H9 (cell line): ENCODE data around the gene ALB. TPM values are rescaled to one million over a fixed set of nuclear protein-coding genes. Genes with fewer than 3 reads are reported as not detected.

Experiments
- DNase-seq: peaks from one replicate; pipeline ENCODE4 v3.0.0-alpha.2; 2017
- H2AFZ ChIP-seq: one replicate; pipeline ENCODE4 v1.6.1; 2013; ENCODE audit warnings: mild to moderate bottlenecking, low read length, control low read depth, moderate library complexity
- H2AK5ac ChIP-seq: 2 replicates; pipeline ENCODE4 v1.6.1; 2013; ENCODE audit warnings: low read length, control low read depth, mixed read lengths; ENCODE audit not compliant: insufficient read length
- H2BK120ac ChIP-seq: one replicate; pipeline ENCODE4 v1.6.1; 2013; ENCODE audit warnings: low read depth, mild to moderate bottlenecking, low read length, control low read depth, inconsistent platforms; ENCODE audit not compliant: poor library complexity, severe bottlenecking
- H2BK12ac ChIP-seq: 2 replicates; pipeline ENCODE4 v1.6.1; 2013; ENCODE audit warnings: low read length, control low read depth, mixed read lengths, low read depth; ENCODE audit not compliant: insufficient read length
- H2BK15ac ChIP-seq: 2 replicates; pipeline ENCODE4 v1.6.1; 2013; ENCODE audit warnings: low read depth, low read length, control low read depth
- H2BK20ac ChIP-seq: one replicate; pipeline ENCODE4 v1.6.1; 2013; ENCODE audit warnings: low read depth, mild to moderate bottlenecking, low read length, control low read depth, inconsistent platforms; ENCODE audit not compliant: poor library complexity, severe bottlenecking
- H2BK5ac ChIP-seq: 2 replicates; pipeline ENCODE4 v1.6.1; 2013; ENCODE audit warnings: low read length, control low read depth, mixed read lengths; ENCODE audit not compliant: insufficient read length
- H3K14ac ChIP-seq: 2 replicates; pipeline ENCODE4 v1.6.1; 2013; ENCODE audit warnings: low read length, control low read depth; ENCODE audit not compliant: insufficient read depth
- H3K18ac ChIP-seq: 2 replicates; pipeline ENCODE4 v1.6.1; 2013; ENCODE audit warnings: low read depth, mild to moderate bottlenecking, mixed read lengths, low read length, control low read depth; ENCODE audit not compliant: insufficient read length
- H3K23ac ChIP-seq: 2 replicates; pipeline ENCODE4 v1.6.1; 2013; ENCODE audit warnings: low read length, control low read depth, mixed read lengths, low read depth; ENCODE audit not compliant: insufficient read length
- H3K23me2 ChIP-seq: 2 replicates; pipeline ENCODE4 v1.6.1; 2013; ENCODE audit warnings: low read depth, mild to moderate bottlenecking, mixed read lengths, low read length, control low read depth; ENCODE audit not compliant: insufficient read length, poor library complexity, severe bottlenecking
- H3K27ac ChIP-seq: 2 replicates; pipeline ENCODE4 v1.5.1; 2013; ENCODE audit warnings: low read length, control low read depth, mixed read lengths, low read depth; ENCODE audit not compliant: insufficient read length
- H3K27me3 ChIP-seq: 2 replicates; pipeline ENCODE4 v1.6.1; 2013; ENCODE audit warnings: low read length, control low read depth, inconsistent platforms; ENCODE audit not compliant: insufficient read depth
- H3K4ac ChIP-seq: 2 replicates; pipeline ENCODE4 v1.6.1; 2013; ENCODE audit warnings: low read depth, mild to moderate bottlenecking, control low read depth, inconsistent platforms, low read length, moderate library complexity
- H3K4me1 ChIP-seq: 2 replicates; pipeline ENCODE4 v1.6.1; 2013; ENCODE audit warnings: low read length, control low read depth, inconsistent platforms; ENCODE audit not compliant: insufficient read depth
- H3K4me2 ChIP-seq: 2 replicates; pipeline ENCODE4 v1.6.1; 2013; ENCODE audit warnings: low read length, control low read depth, mixed read lengths; ENCODE audit not compliant: insufficient read length, insufficient read depth
- H3K56ac ChIP-seq: 2 replicates; pipeline ENCODE4 v1.6.1; 2013; ENCODE audit warnings: low read depth, mild to moderate bottlenecking, mixed read lengths, low read length, control low read depth; ENCODE audit not compliant: insufficient read length
- H3K79me1 ChIP-seq: 2 replicates; pipeline ENCODE4 v1.6.1; 2013; ENCODE audit warnings: low read depth, mild to moderate bottlenecking, moderate library complexity, low read length, control low read depth, inconsistent platforms; ENCODE audit not compliant: insufficient read depth, poor library complexity, severe bottlenecking
- H3K79me2 ChIP-seq: 2 replicates; pipeline ENCODE4 v1.6.1; 2013; ENCODE audit warnings: low read length, control low read depth, inconsistent platforms; ENCODE audit not compliant: insufficient read depth
- H3K9ac ChIP-seq: 2 replicates; pipeline ENCODE4 v1.6.1; 2013; ENCODE audit warnings: low read length, control low read depth, mixed read lengths; ENCODE audit not compliant: insufficient read length; ENCODE audit errors: extremely low read depth
- H3K9me3 ChIP-seq: one replicate; pipeline ENCODE4 v1.6.1; 2013; ENCODE audit warnings: low read depth, low read length, inconsistent platforms; ENCODE audit not compliant: control insufficient read depth
- H3T11ph ChIP-seq: one replicate; pipeline ENCODE4 v1.6.1; 2013; ENCODE audit warnings: mild to moderate bottlenecking, low read length, control low read depth, inconsistent platforms
- H4K20me1 ChIP-seq: one replicate; pipeline ENCODE4 v1.6.1; 2013; ENCODE audit not compliant: control insufficient read depth, insufficient read length, insufficient read depth
- H4K5ac ChIP-seq: 2 replicates; pipeline ENCODE4 v1.6.1; 2013; ENCODE audit warnings: low read depth, mild to moderate bottlenecking, mixed read lengths, low read length, control low read depth; ENCODE audit not compliant: insufficient read length
- H4K8ac ChIP-seq: replicated peaks from 2 replicates; pipeline ENCODE4 v1.6.1; 2013; ENCODE audit warnings: low read length, control low read depth, mixed read lengths, low read depth; ENCODE audit not compliant: insufficient read length
- H4K91ac ChIP-seq: 2 replicates; pipeline ENCODE4 v1.6.1; 2013; ENCODE audit warnings: low read depth, mild to moderate bottlenecking, moderate library complexity, mixed read lengths, low read length, control low read depth; ENCODE audit not compliant: insufficient read length
- H3K27ac Mint-ChIP-seq, 3 experiments: 2 replicates in 2 of 3; 3 replicates in 1 of 3; pipeline ENCODE4 v1.8.0; 2020 to 2021; ENCODE audit warnings: mixed read lengths in 3 of 3, mild to moderate bottlenecking in 1 of 3, moderate library complexity in 1 of 3
- H3K27me3 Mint-ChIP-seq: 2 replicates; pipeline ENCODE4 v1.8.0; 2021; ENCODE audit warnings: low read depth, mild to moderate bottlenecking, moderate library complexity, mixed read lengths
- H3K36me3 Mint-ChIP-seq, 3 experiments: 2 replicates in 2 of 3; 3 replicates in 1 of 3; pipeline ENCODE4 v1.8.0; 2020 to 2021; ENCODE audit warnings: low read depth in 3 of 3, mixed read lengths in 3 of 3; ENCODE audit not compliant: insufficient read depth in 1 of 3
- H3K4me1 Mint-ChIP-seq, 2 experiments: 2 replicates each; pipeline ENCODE4 v1.8.0; 2020; ENCODE audit warnings: mixed read lengths in 2 of 2
- H3K4me3 Mint-ChIP-seq, 2 experiments: 2 replicates in 1 of 2; 3 replicates in 1 of 2; pipeline ENCODE4 v1.8.0; 2020 to 2021; ENCODE audit warnings: mild to moderate bottlenecking in 2 of 2, mixed read lengths in 2 of 2, moderate library complexity in 1 of 2
- H3K9me3 Mint-ChIP-seq, 2 experiments: 2 replicates in 1 of 2; 3 replicates in 1 of 2; pipeline ENCODE4 v1.8.0; 2020; ENCODE audit warnings: mild to moderate bottlenecking in 2 of 2, mixed read lengths in 2 of 2, moderate library complexity in 1 of 2
- CTCF ChIP-seq: fragments of 200-600 bp; sonication (generic); conservative IDR thresholded peaks from 3 replicates; pipeline ENCODE4 v1.8.0; 2021; ENCODE audit warnings: antibody characterized with exemption, mild to moderate bottlenecking
- WGBS: extraction: QIAGEN DNeasy Blood & Tissue Kit; methylation state at CpG from one replicate; pipeline ENCODE4 v1.1.7; 2013; ENCODE audit warnings: missing lambda C conversion rate, low lambda C conversion rate, mixed read lengths; ENCODE audit not compliant: insufficient read length; ENCODE audit errors: extremely low coverage; 5-methylcytosine and 5-hydroxymethylcytosine counted together
- total RNA-seq: library from RNA; stranded (reverse); gene quantifications from 2 replicates; pipeline ENCODE4 v1.2.1, GENCODE V29; 2021

The ALB gene
- total RNA-seq, 1 experiment from 2014 or later, result not detected

GRCh38 chr4:73417973-73418372 lies 13.9 kb downstream of the ALB start:
- H3K27ac ChIP-seq, result no peak overlapping the region
- Mint-ChIP-seq H3K4me3 (no peak overlapping the region), H3K36me3 (no peaks in the 10 kb centered on the region), H3K27me3 (no peaks in the 10 kb centered on the region), H3K9me3 (no peaks in the 10 kb centered on the region), H3K4me1 (peaks cover 3 to 4% of the 10 kb centered on the region in 2 experiments; a peak in 3 of 4 replicates), H3K27ac (no peak overlapping the region)
- WGBS, result no CpG with 5 or more reads among the region's 6 CpGs
- no peak overlapping the region for H3K18ac ChIP-seq
- no peak overlapping the region for H2BK5ac ChIP-seq
- no peaks in the 10 kb centered on the region for H4K20me1 ChIP-seq
- no peak overlapping the region for H2AFZ ChIP-seq
- H2AK5ac ChIP-seq, result no peak overlapping the region
- H2BK120ac ChIP-seq, result no peak overlapping the region
- H3K56ac ChIP-seq, result no peak overlapping the region
- no peaks in the 10 kb centered on the region for H3K9me3 ChIP-seq
- H3K79me1 ChIP-seq, result no peaks in the 10 kb centered on the region
- H2BK15ac ChIP-seq, result no peak overlapping the region
- no peak overlapping the region for H3K4me2 ChIP-seq
- H4K91ac ChIP-seq, result no peak overlapping the region
- H3K79me2 ChIP-seq, result no peaks in the 10 kb centered on the region
- H3K14ac ChIP-seq, result no peak overlapping the region
- H3K9ac ChIP-seq, result no peak overlapping the region
- no peak overlapping the region for H4K8ac ChIP-seq
- H3K4ac ChIP-seq, result no peak overlapping the region
- H3K4me1 ChIP-seq, result no peaks in the 10 kb centered on the region
- no peak overlapping the region for H3T11ph ChIP-seq
- H3K27me3 ChIP-seq, result no peaks in the 10 kb centered on the region
- H4K5ac ChIP-seq, result no peak overlapping the region
- TF ChIP-seq CTCF, result no peak
- no peak overlapping the region for H2BK20ac ChIP-seq
- H3K23ac ChIP-seq, result no peak overlapping the region
- H2BK12ac ChIP-seq, result no peak overlapping the region
- no peak for DNase-seq
- H3K23me2 ChIP-seq, result no peaks in the 10 kb centered on the region
